Endothelial cell of umbilical vein (primary cell): Measurements from ENCODE around the gene LYRM2. TPM values are rescaled to one million over a fixed set of nuclear protein-coding genes. Genes with fewer than 3 reads are reported as not detected.

Experiments
- BruUV-seq: library from RNA; stranded (reverse); fragments of 400-500 nt; replicated peaks from 2 replicates; lab custom pipeline; 2021; lab: Mats Ljungman, UMichigan
- CTCF ChIA-PET: fragments of 300-600, 350-600 bp; sonication (Branson Sonifier 250); formaldehyde crosslinking; loops from one replicate; lab custom pipeline; 2021; ENCODE audit warnings: antibody characterized with exemption, inconsistent platforms; lab: Charles Lee
- POLR2A ChIA-PET: fragments of 300-600, 350-600 bp; sonication (Branson Sonifier 250); formaldehyde crosslinking; loops from one replicate; lab custom pipeline; 2021; ENCODE audit warnings: antibody characterized with exemption, inconsistent platforms; lab: Charles Lee
- DNase-seq: peaks from one replicate; pipeline ENCODE4 v3.0.0-alpha.2; 2011; ENCODE audit warnings: low read depth, low spot score
- FAIRE-seq: peaks from 2 replicates; lab custom pipeline; 2011; peaks lifted over from hg19 to GRCh38; lab: Jason Lieb, UNC
- H2AFZ ChIP-seq: 2 replicates; pipeline ENCODE4 v1.6.0; 2012; ENCODE audit warnings: low read depth, low read length, control low read depth, inconsistent platforms
- H3K27ac ChIP-seq: 2 replicates; pipeline ENCODE4 v1.5.1; 2011; ENCODE audit warnings: low read depth, mild to moderate bottlenecking, control low read depth, low read length, moderate library complexity; ENCODE audit not compliant: insufficient read depth
- H3K27me3 ChIP-seq, 2 experiments: 2 replicates each; pipeline versions ENCODE4 v1.6.0 to v1.6.1; 2011; ENCODE audit warnings: low read length in 2 of 2, mixed read lengths in 1 of 2; ENCODE audit not compliant: control insufficient read depth in 2 of 2, insufficient read depth in 2 of 2
- H3K36me3 ChIP-seq, 2 experiments: 2 replicates in 1 of 2; 3 replicates in 1 of 2; pipeline ENCODE4 v1.5.1; 2011; ENCODE audit warnings: low read length in 2 of 2, mild to moderate bottlenecking in 1 of 2, moderate library complexity in 1 of 2; ENCODE audit not compliant: control insufficient read depth in 2 of 2, insufficient read depth in 2 of 2; ENCODE audit errors: extremely low read depth in 1 of 2
- H3K4me1 ChIP-seq: 3 replicates; pipeline ENCODE4 v1.5.1; 2011; ENCODE audit warnings: mild to moderate bottlenecking, low read length; ENCODE audit not compliant: control insufficient read depth, insufficient read depth; ENCODE audit errors: extremely low read depth
- H3K4me2 ChIP-seq: 2 replicates; pipeline ENCODE4 v1.6.1; 2011; ENCODE audit warnings: low read length, control low read depth, mixed read lengths; ENCODE audit not compliant: insufficient read depth
- H3K4me3 ChIP-seq, 3 experiments: fragments of 200-600 bp in 1 of 3; sonication (generic), shearing (Covaris generic) in 1 of 3; replicated peaks in 1 of 3; 2 replicates each; pipeline ENCODE4 v1.5.1; 2011 to 2016; ENCODE audit warnings: control low read depth in 3 of 3, low read length in 3 of 3, mild to moderate bottlenecking in 2 of 3, inconsistent platforms in 1 of 3, low read depth in 1 of 3, moderate library complexity in 1 of 3; ENCODE audit not compliant: insufficient read depth in 1 of 3
- H3K79me2 ChIP-seq: 2 replicates; pipeline ENCODE4 v1.6.0; 2012; ENCODE audit warnings: low read length, inconsistent platforms; ENCODE audit not compliant: control insufficient read depth, insufficient read depth
- H3K9ac ChIP-seq: replicated peaks from 2 replicates; pipeline ENCODE3; 2011; ENCODE audit warnings: low read length, control low read depth; ENCODE audit not compliant: insufficient read depth; ENCODE audit errors: extremely low read depth
- H3K9me1 ChIP-seq: replicated peaks from 3 replicates; pipeline ENCODE4 v1.6.0; 2011; ENCODE audit warnings: mild to moderate bottlenecking, low read length; ENCODE audit not compliant: control insufficient read depth, insufficient read depth; ENCODE audit errors: extremely low read depth
- H3K9me3 ChIP-seq: replicated peaks from 2 replicates; pipeline ENCODE4 v1.5.1; 2012; ENCODE audit warnings: low read length, inconsistent platforms; ENCODE audit not compliant: control insufficient read depth, insufficient read depth
- H4K20me1 ChIP-seq: replicated peaks from 2 replicates; pipeline ENCODE3; 2011; ENCODE audit warnings: mild to moderate bottlenecking, low read length; ENCODE audit not compliant: control insufficient read depth, insufficient read depth; ENCODE audit errors: extremely low read depth
- EZH2 ChIP-seq: IDR thresholded peaks from 2 replicates; pipeline ENCODE4 v1.6.1; 2012; ENCODE audit warnings: borderline replicate concordance, low read depth, mild to moderate bottlenecking, moderate library complexity, low read length, inconsistent platforms; ENCODE audit not compliant: severe bottlenecking
- FOS ChIP-seq: IDR thresholded peaks from 2 replicates; pipeline ENCODE4 v1.6.1; 2011; ENCODE audit warnings: mild to moderate bottlenecking, low read length, moderate library complexity, borderline replicate concordance; ENCODE audit not compliant: insufficient read depth
- GATA2 ChIP-seq: IDR thresholded peaks from 2 replicates; pipeline ENCODE4 v1.7.0; 2011; ENCODE audit warnings: low read depth, mild to moderate bottlenecking, moderate library complexity, mixed read lengths, low read length; ENCODE audit not compliant: insufficient read length, insufficient read depth
- JUN ChIP-seq: IDR thresholded peaks from 2 replicates; pipeline ENCODE4 v1.6.1; 2011; ENCODE audit warnings: borderline replicate concordance, low read depth; ENCODE audit not compliant: insufficient read length, insufficient read depth
- MAX ChIP-seq: IDR thresholded peaks from 2 replicates; pipeline ENCODE4 v1.6.1; 2011; ENCODE audit not compliant: insufficient read depth, insufficient read length
- MYC ChIP-seq: IDR thresholded peaks from one replicate; pipeline ENCODE4 v1.6.1; 2011; ENCODE audit warnings: mild to moderate bottlenecking, low read depth, low read length
- POLR2A ChIP-seq: IDR thresholded peaks from 2 replicates; pipeline ENCODE4 v1.6.1; 2012; ENCODE audit warnings: low read depth, mild to moderate bottlenecking, control low read depth, low read length
- POLR2AphosphoS5 ChIP-seq: IDR thresholded peaks from 2 replicates; pipeline ENCODE4 v1.6.1; 2012; ENCODE audit warnings: low read depth, mild to moderate bottlenecking, control low read depth, low read length, moderate library complexity; ENCODE audit not compliant: insufficient read depth
- dilution Hi-C: fragments of 300-500 bp; cut with MboI; formaldehyde crosslinking; loops from one replicate; pipeline ENCODE4 v1.15.0; 2019; ENCODE audit warnings: low sequenced_read_pairs; ENCODE audit not compliant: extremely low pct_ligation_motif_present
- intact Hi-C: fragments of 100-400 bp; cut with micrococcal nuclease; formaldehyde crosslinking; loops from one replicate; pipeline ENCODE4 v1.10.0; 2022
- polyA plus RNA-seq, 4 experiments: library from polyadenylated mRNA; depleted of rRNA in 3 of 4; stranded (reverse) in 3 of 4; unstranded in 1 of 4; fragments of >200 nt; gene quantifications; 2 replicates each; pipeline versions ENCODE4 v1.2.1 to v1.2.3, GENCODE V29; 2011 to 2012; ENCODE audit warnings: missing spikeins in 1 of 4
- total RNA-seq: library from RNA; stranded (reverse); gene quantifications from 2 replicates; pipeline ENCODE4 v1.2.3, GENCODE V29; 2021
- TF ChIP-seq, protein P1 (sequence below), 2 donors: IDR thresholded peaks; 1 replicate in 1 of 2; 2 replicates in 1 of 2; pipeline ENCODE4 v1.5.1; 2011; ENCODE audit warnings: low read length in 2 of 2, mild to moderate bottlenecking in 2 of 2, moderate library complexity in 2 of 2, control low read depth in 1 of 2, inconsistent platforms in 1 of 2, low read depth in 1 of 2; ENCODE audit not compliant: insufficient read depth in 1 of 2; ENCODE audit errors: extremely low read depth in 1 of 2

Gene LYRM2
- total and polyA plus RNA-seq, 2 donors (not counting 3 experiments of a cell fraction or from before 2014, with no cell fraction given), result 11.8 to 41.9 TPM

DNA sequence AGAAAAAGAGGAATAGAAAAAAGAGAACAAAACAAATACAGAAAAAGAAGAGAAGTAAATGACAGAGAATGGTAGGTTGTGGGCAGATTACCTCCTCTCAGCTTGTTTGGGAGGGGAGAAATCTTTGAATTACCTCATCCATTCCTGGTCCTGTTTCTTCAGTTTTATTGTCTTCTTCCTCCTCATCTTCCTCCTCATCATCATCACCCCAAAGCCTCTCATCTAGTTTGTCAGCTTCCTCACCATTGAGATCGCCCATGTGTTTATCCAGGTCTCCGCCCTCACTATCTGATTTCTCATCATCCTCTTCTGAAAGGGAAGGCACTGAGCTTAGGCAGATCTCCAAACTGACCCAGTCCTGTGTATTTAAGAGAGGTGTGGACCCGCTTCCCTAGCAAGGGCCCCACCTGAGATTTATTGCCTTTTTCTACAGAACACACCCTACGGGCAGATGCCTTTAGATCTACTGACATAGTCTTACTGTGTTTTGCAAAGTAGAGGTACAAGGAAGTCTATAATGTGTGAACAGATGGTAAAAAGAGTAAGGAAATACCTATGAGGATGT is 24.2 kb upstream of the LYRM2 start:
- dilution Hi-C loops, result no loop called here
- H3K36me3 ChIP-seq, result peaks cover 10 to 11% of the 10 kb centered on the region in 2 experiments
- no peak overlapping the region for H3K9ac ChIP-seq
- H3K4me3 ChIP-seq, result no peak overlapping the region
- ChIA-PET POLR2A (no interaction called here), CTCF (no interaction called here)
- TF ChIP-seq, protein P1, sequence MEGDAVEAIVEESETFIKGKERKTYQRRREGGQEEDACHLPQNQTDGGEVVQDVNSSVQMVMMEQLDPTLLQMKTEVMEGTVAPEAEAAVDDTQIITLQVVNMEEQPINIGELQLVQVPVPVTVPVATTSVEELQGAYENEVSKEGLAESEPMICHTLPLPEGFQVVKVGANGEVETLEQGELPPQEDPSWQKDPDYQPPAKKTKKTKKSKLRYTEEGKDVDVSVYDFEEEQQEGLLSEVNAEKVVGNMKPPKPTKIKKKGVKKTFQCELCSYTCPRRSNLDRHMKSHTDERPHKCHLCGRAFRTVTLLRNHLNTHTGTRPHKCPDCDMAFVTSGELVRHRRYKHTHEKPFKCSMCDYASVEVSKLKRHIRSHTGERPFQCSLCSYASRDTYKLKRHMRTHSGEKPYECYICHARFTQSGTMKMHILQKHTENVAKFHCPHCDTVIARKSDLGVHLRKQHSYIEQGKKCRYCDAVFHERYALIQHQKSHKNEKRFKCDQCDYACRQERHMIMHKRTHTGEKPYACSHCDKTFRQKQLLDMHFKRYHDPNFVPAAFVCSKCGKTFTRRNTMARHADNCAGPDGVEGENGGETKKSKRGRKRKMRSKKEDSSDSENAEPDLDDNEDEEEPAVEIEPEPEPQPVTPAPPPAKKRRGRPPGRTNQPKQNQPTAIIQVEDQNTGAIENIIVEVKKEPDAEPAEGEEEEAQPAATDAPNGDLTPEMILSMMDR (IDR thresholded peaks at IDR 0.05; ENCODE audit: extremely low read depth in 1 of 2, insufficient read depth in 1 of 2, low read depth in 1 of 2, low read length in 2 of 2), result no peak
- TF ChIP-seq GATA2 (no peak), POLR2AphosphoS5 (no peak), MYC (no peak), FOS (no peak), POLR2A (no peak), MAX (no peak), EZH2 (no peak), JUN (no peak)
- no peaks in the 10 kb centered on the region for H3K9me3 ChIP-seq
- H3K27me3 ChIP-seq, result no peaks in the 10 kb centered on the region
- no TSS peak for BruUV-seq
- DNase-seq, result no peak
- H3K27ac ChIP-seq, result no peak overlapping the region
- H3K4me1 ChIP-seq, result no peaks in the 10 kb centered on the region
- H3K9me1 ChIP-seq, result no peaks in the 10 kb centered on the region
- intact Hi-C loops, result no loop called here
- H4K20me1 ChIP-seq, result no peaks in the 10 kb centered on the region
- H3K79me2 ChIP-seq, result no peaks in the 10 kb centered on the region
- no peak overlapping the region for H3K4me2 ChIP-seq
- no peak for FAIRE-seq
- H2AFZ ChIP-seq, result no peak overlapping the region
